HUDEP-2 (cell line): ENCODE results near the gene KLHL8.

Experiments used
- DNase-seq, 76 experiments: peaks; one replicate each; lab custom pipeline; 2025; ENCODE audit not compliant: unreplicated experiment in 76 of 76; lab: John Stamatoyannopoulos, UW

Gene KLHL8

GRCh38 chr4:87128006-87128705 lies 92.3 kb downstream of the KLHL8 start:
- DNase-seq = no peak

GRCh38 chr4:87126056-87126455 lies 94.4 kb downstream of the KLHL8 start:
- DNase-seq = no peak

GRCh38 chr4:87122252-87122651 lies 98.2 kb downstream of the KLHL8 start:
- no peak for DNase-seq

- no peak for DNase-seq
Observed at GRCh38 chr4:87121341-87122065, 98.9 kb downstream of the KLHL8 start.

- no peak for DNase-seq
Observed at GRCh38 chr4:87120411-87121162, 99.8 kb downstream of the KLHL8 start.

- DNase-seq = no peak
Observed at GRCh38 chr4:87120010-87120409, 100.4 kb downstream of the KLHL8 start.

GRCh38 chr4:87118826-87119225 lies 101.6 kb downstream of the KLHL8 start:
- DNase-seq = peak in 2 of 76 experiments; percentile 1 to 24

GRCh38 chr4:87118421-87118820 lies 102.0 kb downstream of the KLHL8 start:
- DNase-seq = no peak

- no peak for DNase-seq
Observed at GRCh38 chr4:87117732-87118075, 102.7 kb downstream of the KLHL8 start.

GRCh38 chr4:87117051-87117731 lies 103.2 kb downstream of the KLHL8 start:
- DNase-seq = no peak

GRCh38 chr4:87116231-87116630 lies 104.2 kb downstream of the KLHL8 start:
- DNase-seq = no peak

- no peak for DNase-seq
Observed at GRCh38 chr4:87114245-87115062, 106.0 kb downstream of the KLHL8 start.

- DNase-seq = peak in 3 of 76 experiments; percentile 9 to 28 (median 17)
Observed at GRCh38 chr4:87112063-87112462, 108.4 kb downstream of the KLHL8 start.
